ENCODE data around the gene LEPROT. TPM values are rescaled to one million over a fixed set of nuclear protein-coding genes. Genes with fewer than 3 reads are reported as not detected.

The LEPROT gene
- polyA plus RNA-seq, 4 donors = 155 to 167 (median 164) TPM

- DNase-seq (ENCODE audit: low read depth in 4 of 4, low spot score in 2 of 4) = no peak
These were observed 51.4 kb downstream of the LEPROT start for GRCh38 chr1:65471861-65472332.

DNA sequence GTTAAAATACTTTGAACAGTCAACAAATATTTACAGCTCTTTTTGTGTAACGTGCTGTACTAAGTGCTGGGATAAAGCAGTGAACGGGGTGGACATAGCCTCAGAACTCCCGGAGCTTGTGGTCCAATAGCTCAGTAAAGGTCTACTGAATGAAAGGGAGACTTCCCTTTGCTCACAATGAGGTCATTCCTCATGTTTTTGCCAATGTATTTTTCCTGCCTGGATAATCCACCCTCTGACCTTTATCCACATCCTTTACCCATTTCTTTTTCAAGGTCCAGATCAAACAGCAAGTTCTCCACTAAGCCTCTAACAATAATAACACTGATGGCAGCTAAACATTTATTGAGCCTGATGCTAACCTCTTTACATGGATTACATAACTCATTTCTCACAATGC, 55.9 kb downstream of the LEPROT start:
- no peak for DNase-seq (ENCODE audit: low read depth in 4 of 4, low spot score in 2 of 4)

DNA sequence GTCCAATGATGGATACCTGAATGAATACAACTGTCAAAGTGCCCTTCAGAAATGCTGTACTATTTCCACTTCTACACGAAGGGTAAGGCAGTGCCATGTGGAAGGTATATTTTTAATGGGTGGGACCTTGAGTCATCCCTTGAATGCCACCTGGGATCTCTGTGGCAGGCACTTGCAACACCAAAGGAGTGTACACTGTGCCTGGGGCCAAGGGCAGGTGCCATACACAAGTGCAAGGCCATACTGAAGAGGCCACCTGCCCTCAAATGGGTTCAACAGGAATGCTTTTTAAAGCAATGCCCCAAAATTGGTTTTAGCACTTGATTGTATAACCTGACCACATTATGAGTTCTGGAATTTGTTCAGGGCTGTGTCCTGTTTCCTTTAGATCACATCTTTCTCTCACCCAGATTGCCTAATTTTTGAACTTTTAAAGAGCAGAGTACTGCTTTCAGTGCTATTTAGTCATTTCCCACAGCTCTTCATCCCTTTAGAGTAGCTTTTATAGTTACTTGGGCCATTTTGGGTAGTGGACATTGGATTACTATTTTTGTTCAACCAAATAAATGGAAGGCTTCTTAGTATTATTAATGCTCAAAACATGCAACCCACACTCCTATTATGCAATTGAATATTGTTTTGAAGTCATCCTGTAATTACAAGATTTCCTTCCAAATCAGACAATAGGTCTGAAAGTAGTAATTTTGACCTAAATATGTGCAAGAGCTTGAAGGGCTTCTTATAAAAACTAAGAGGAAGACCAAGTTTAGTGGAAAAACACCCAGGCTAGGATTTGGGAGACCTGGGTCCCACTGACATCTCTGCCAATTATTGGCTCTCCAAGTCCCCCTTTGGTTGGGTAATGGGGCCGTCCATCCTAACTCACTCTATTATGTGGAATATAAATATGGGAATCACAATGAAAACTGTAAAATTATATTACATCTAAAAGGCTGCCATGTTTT, 57.2 kb downstream of the LEPROT start:
- no peak for DNase-seq (ENCODE audit: low read depth in 4 of 4, low spot score in 2 of 4)

GRCh38 chr1:65478379-65479026, 58.0 kb downstream of the LEPROT start:
- no peak for DNase-seq (ENCODE audit: low read depth in 4 of 4, low spot score in 2 of 4)

GRCh38 chr1:65479554-65480204, 59.2 kb downstream of the LEPROT start:
- DNase-seq (ENCODE audit: low read depth in 4 of 4, low spot score in 2 of 4) = no peak

GRCh38 chr1:65480684-65481405, 60.4 kb downstream of the LEPROT start:
- DNase-seq (ENCODE audit: low read depth in 4 of 4, low spot score in 2 of 4) = no peak

GRCh38 chr1:65483993-65484754, 63.7 kb downstream of the LEPROT start:
- DNase-seq (ENCODE audit: low read depth in 4 of 4, low spot score in 2 of 4) = no peak

Other genes with a start within 250 kb of the LEPROT start
- gene DNAJC6, start 111.1 kb upstream of the LEPROT start, polyA plus RNA-seq (ENCODE audit: insufficient read length in 4 of 4) = 1 to 10 TPM; 4.8 to 6.8 (median 6.2) TPM
- gene LEPR, start within 50 bp of the LEPROT start, polyA plus RNA-seq (ENCODE audit: insufficient read length in 4 of 4) = 10 to 100 TPM in 1 of 4 donors, 1 to 10 TPM in 3; 8.5 to 12.3 (median 9.8) TPM